NCI-H1436 treated with DMSO at 0.1 percent for 48 hours (cell line): Measurements from ENCODE around the gene EPAS1.

Experiments
- DNase-seq: peaks from one replicate; lab custom pipeline; 2025; lab: John Stamatoyannopoulos, UW

EPAS1 gene

DNA sequence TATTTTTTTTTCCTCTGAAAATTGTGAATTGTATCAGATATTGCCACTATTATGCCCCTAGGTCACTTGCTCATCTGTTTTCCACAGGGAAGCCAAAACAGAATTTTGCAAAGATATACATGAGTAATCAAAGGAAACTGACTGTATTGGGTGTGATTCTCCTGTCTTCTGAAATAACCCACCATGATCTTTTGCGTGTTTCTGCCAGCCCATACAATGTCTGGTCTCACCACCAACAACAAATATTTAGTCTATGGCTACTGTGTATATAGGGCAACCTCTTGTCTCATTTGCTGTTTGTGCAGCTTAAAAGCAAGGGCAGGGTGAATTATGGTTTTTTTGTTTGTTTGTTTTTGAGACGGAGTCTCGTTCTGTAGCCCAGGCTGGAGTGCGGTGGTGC lies 26.5 kb downstream of the EPAS1 start:
- DNase-seq, result no peak

DNA sequence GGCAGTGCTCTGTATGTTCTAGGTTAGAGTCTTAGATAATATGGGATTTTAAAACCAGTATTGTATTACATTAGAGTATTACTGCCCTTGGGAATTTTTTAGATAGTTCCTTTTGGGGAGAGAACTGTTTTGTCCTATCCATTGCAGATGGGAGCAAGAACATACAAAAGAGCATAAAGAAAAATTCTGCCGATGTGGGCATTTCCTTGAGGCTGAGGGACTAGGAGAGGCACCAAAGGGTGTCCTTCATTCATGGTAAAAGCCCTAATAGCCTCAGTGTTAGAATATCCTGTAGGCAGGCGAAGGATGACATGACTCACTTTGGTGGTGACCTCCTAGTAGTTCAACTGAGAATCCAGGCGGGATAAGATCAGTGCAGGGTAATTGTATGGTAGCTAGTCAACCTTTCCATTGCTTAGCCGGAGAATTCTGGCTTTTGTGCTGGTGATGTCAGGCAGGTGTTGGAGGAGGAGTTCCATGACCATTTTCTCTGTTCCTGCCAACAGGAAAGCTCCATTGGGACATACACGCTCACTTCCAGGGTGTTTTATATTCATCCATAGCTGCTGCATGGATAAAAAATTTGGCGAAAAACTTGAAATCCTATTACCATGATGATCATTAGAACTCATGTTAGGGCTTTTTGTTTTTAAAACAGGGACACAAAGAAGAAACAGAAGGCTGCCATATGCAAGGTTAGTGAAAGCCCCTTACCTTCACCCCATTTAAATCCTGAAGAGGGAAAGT lies 28.1 kb downstream of the EPAS1 start:
- no peak for DNase-seq

DNA sequence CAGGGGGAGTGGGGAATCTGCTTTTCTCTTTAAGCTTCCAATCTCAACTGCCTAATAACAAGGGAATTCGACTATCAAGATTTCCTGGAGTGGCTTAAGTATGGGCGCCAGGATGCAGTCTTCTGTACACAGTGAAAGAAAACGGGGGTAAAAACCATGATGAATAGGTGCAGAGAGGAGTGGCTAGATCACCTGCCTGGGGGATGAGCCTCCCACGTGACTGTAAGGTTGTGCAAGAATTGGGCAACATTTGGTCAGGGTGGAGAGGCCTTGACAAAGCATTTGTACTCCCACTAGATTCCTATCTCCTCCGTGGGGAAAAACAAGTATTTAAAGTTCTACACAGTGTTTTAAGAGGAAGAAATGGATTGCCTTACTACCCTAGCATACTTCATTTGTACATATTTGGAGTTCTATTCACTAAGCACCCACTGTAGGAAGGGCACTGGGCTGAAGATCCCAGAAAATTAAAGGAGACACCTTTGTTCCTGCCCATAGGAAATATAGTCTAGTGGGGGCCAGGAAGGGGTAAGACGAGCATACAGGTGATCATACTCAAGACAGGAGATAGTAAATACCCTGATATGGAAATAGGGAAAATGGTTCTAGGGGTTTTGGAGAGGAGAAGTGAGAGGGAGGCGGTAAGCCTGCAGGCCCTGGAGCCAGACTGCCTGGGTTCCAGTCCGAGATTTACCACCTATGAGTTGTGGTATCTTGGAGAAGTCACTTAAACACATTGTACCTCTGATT lies 29.2 kb downstream of the EPAS1 start:
- no peak for DNase-seq

DNA sequence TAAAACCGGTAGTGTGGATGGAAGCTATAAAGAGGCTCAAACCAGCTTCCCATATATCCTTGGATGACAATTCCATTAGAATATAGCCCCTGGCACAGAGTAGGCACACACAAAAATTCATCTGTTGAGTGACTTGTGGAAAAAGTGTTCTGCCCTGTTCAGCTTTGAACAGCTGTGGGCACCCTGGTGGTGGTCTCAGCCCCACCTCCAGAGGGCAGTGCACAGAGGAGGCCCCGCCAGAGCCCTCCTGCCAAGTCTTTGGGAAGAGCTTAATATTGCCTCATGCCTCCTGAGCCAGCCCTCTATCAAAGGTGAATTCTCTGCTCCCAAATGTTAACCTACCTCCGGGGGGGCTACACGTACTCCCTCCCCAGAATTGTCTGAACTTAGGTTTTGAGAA lies 30.4 kb downstream of the EPAS1 start:
- no peak for DNase-seq

DNA sequence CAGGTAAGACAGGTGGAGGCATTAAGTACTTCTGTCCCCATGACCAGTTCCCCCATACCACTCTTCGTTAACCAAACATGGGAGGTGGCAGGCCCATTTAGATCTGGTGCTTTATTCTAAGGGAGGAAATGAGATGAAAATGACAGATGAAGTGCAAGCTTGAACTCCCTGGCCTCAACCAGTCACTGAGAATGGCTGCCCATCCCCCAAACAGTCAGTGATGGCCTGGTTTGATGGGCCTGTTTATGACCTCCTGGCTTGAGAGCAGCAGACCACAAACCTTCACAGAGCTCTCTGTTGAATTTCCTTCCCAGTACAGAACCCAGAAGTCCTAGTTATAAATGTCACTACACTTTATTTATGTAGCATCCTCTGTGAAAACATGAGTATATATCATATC lies 31.1 kb downstream of the EPAS1 start:
- no peak for DNase-seq

DNA sequence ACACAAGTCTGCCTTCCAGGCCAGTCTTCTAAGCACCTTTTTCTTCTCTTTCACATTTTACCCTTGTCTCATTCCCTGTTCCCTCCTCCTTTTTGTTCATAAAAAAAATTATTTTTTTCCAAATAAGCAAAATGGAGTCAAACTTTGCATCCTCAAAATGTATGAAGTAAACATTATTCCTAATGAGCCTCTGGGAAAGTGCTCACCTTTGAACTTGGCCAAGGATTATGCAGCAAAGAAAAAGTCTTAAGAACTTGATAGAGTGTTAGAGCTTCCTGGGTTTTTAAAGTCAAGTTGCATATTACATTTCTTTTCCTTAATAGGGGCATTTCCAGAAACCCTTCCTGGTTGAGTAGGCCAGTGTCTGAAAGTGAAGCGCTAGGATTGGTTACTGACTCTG lies 31.6 kb downstream of the EPAS1 start:
- DNase-seq, result no peak

DNA sequence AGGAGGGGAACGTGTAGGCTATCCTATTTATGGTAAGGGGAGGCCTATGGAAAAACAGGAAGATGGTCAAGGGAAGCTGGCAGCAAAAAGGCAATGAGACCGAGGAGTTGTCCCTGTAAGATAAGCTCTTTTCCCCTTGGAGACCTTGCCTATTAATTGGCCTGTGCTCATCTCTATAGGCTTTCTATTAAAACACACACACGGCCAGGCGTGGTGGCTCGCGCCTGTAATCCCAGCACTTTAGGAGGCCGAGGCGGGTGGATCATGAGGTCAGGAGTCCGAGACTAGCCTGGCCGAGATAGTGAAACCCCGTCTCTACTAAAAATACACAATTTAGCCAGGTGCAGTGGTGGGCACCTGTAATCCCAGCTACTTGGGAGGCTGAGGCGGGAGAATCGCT lies 32.1 kb downstream of the EPAS1 start:
- DNase-seq, result no peak

DNA sequence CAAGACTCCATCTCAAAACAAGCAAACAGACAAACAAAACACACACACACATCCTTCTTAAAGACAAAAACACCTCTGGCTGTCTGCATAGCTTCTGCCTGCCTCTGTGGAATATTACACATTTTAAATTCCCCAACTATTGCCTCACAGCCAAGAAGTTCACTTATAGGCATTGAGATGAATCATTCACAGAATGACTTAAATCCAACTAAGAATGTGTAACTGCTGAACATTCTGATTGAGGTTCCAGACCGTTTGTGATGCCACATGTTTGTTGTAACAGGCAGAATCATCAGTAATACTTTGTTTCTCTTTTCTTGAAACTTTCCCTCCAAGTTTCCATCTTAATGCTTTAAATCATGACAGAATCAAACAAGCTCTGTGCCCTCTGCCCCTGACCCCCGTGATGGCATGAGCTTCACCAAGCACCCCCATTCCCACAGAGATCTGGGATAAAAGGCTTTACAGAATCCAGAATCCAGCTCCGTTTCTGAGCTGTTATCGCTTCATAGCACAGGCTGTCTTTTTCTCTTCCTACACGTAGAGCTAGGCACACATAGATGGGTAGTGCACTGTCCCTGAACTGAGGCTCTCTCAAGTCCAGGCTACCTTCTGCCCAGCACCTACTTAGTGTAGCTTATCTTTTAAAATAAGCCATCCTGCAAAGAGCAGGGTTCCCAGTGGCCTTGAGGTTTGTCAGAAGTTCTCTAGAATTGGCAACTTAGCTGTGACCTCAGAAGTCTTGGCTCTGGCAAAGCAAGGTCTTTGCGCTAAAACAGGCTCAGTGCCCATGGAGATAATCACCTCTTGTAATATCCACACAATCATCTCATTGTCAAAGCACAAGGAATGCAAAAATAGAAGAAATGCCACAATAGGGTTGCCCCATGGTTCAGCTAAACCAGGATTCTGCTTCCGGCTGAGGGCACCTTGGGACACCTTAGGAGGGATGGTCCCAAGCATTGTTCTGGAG lies 32.9 kb downstream of the EPAS1 start:
- no peak for DNase-seq

DNA sequence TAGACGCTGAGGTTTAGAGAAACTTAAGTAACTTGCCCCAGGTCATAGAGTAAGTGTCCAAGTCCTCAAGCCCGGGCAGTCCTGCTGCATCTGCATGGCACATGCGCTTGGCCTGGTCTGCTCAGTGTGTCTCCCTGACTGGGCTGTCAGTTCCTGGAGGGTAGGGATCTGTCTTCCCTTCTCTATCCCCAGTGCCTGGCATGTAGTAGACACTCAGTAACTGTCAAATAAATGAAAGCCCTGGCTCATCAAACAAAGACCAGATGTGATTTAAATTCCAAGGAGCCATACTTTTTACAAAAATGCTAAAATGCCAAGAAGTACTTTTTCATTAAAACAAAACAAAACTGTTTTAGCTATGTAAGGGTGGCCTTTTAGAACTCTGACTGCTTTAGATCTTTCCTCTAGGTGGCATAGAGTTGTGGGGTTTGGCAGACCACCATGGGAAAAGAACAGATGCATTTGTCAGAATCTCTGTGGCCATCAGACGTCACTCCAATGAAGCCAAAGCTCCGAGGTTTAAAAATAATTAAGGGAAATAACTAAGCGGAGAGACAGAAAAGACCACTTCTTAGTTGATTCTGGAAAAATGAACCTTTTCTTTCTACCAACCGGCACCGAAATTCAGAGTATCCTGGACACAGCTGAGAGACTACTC lies 34.0 kb downstream of the EPAS1 start:
- no peak for DNase-seq

DNA sequence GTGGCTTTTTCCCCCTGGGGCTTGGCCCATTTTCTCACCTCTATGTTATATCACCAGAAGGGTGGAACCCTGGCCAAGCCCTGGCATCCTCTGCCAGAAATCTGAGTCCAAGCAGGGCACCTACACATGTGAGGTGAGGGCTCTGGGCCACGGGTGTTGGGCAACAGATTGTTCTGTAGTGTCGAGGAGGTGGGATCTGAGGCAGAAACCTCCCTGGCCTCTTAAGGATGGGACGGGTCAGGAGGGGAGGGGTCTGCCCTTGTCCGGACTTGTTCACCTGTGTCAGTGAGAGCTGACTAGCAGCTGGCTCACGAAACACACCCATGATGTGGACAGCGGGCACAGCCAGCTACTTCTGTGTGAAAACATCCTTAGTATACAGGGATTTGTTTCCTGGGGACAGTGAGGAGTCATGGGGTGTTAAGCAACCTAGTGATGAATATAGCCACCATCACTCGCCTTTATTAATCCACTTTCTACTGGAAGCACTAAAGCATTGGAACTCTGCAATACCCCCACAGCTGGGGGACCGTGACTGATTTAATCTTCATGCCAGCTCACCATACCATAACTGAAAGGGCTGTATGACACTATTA lies 35.6 kb downstream of the EPAS1 start:
- no peak for DNase-seq

DNA sequence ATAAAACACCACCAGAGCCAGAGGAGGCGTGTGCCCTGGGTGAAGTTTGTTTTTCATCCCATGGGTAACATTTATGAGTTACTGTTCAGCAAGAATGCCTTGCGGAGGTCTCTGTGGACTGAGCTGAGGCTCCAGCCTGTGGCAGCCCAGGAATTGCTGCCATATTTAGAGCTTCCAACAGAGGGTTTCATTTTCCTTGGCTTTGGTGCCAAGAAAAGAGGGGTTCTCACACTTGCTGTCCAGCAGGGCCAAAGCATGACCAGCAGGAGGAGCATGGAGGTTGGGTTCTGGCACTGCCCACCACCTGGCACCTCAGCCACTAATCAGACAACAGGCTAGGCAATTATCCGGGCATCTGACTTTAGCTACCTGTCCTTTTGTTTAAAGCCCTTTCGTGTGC lies 36.7 kb downstream of the EPAS1 start:
- DNase-seq, result no peak

DNA sequence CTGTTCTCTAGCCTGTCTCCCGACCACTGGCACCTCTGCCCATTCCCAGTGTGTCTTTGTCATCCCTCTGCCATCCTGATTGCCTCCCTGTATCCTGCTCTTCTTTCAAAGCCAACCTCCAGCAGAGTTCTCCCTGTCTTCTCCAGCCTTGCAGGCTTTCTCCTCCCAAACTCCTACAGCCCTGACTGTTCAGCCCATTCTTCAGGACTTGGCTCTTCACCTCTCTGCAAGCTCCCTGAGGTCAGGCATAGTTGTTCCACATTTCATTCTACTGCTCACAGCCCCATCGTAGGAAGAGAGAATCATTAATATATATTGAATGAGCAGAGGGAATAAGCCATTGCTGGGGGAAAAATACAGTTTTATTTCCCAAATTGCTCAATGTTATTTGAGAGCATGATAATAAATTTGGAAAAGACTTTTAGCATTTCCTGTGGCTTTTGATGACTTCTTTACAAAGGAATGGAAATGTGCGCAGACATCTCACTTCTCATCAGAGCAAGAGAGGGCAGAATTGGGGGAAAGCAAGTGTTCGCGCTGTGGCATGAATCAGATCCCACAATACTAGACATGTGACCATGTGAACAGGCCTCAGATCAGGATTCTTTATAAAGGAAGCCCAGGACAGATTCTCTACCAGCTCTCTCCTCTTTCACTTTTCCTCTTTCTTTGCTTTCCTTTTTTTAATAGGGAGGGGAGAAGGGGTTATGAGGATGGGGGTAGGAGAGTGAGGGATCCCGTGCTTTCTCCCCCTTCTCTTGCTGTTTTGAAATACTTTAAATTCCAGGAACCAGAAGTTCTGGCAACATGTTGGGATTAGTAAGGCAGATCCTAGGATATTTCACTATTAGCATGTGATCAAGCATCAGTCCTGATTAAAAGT lies 37.4 kb downstream of the EPAS1 start:
- DNase-seq, result no peak

DNA sequence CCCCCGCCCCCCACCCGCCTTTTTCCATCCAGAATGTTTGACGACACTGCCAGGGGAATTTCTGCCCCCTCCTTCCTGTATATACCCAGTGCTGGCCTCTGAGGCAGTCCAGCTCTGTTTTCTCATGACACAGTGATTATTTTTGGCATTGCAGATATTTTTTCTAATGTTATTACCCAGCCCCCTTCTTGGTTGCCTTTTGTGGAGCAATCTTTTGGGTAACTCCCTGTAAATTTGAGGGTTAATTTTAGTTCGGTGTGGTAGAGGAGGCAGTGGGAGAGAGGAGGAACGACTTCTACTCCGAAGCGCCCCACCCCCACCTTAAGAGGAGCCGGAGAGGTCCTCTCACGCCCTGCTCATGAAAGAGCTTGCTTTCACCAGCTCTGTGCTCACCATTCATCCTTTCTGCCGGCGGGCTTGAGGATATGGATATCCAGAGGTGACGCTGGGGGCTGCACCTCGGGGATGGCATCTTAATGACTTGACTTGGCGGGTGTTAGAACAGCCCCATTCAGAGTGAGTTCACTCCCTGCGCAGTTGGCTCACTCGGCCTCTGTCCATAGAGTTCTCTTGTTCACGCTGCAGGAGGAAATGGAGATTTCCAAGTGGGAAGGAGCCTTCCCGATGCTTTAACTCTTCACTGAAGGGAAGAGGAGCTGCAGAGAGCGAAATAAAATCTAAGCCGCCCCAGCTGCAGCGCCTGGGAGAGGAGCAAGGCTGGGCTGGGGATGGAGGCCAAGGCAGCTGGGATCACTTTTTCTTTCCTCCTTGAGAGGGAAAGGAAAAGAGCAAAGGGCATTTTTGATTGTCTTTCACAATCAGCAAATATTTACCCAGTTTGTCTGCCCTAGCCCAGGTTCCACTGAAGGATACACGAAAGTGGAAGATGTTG lies 38.4 kb downstream of the EPAS1 start:
- DNase-seq, result no peak

DNA sequence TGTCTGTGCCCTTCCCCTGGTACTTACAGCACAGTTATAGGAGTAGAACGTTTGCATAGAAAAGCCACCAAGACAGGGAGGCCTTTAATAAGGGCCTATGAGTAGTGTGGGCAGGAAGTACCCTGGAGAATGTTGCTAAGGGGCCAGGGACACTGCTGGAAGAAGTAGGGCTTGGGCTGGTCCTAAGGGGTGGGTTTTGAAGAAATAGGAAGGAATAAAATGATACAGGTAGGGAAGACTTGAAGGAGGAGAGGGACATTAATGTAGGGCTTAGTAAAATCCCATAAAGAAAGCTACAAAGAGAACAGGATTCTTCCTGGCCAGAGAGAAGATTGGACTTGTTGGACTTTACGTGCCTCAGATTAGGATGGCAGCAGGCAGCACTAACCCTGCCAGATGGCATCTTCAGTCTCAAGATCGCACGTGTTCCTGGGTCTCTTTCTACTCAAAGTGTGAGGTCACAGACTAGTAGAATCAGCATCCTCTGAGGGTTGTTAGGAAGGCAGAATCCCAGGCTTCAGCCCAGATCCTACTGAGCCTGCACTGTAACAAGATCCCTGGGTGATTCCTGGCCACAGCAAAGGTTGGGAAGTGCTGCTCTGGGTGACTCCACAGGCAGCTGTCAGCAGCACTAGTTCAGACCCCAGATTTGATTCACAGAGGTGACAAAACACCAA lies 39.2 kb downstream of the EPAS1 start:
- DNase-seq, result no peak

DNA sequence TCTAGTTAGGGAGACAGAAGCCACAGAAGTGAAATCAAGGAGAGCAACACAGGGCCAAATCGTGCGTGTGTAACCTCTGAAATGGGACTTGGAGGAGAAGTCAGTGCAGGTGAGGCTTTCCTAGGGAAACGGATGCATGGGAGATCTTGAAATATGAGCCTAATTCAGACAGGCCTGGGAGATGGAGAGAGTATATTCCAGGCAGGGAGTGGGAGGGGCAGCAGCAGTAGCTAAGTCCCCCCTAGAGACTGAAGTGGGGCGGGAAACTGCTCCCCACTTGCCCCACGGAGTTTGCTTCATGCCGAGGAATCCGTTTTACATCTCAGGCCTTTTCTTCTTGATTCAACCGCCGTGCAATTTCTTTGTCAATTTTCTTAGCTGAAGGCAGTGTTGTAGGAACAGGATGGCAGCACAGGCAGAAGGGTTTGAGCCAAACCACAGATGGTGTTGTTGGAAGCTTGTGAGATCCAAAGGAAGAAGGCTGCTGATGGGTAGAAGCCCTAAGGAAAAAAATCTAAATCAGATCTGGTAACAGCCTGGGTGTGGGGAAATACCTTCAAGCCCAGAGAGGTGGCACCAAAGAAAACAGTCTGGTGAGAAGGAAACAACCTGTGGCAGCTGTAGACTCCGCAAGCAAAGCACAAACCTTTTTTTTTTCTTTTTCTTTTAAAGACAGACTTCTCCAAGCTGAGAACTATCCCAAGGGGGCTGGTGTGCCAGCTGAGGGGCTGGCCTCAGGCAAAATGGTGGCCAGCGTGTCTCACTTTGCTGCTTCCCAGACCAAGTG lies 40.2 kb downstream of the EPAS1 start:
- no peak for DNase-seq

DNA sequence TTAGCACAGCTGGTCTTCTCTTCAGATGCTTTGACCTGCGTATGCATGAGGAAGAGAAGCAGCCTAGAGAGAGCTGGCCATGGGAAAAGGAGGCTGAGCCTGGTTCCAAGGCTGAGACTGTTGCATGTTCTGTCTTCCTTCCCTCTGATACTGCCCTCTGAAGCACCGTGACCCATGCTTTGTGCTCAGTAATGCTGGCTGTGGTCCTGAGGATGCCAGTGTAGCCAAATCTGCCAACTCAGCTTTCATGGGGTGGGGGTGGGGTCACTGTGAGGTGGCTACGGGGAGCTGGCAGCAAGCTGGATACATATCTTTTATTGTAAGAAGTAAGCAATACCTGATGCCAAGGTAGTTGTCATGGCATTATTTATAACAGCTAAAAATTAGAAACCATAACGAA lies 41.5 kb downstream of the EPAS1 start:
- DNase-seq, result no peak

DNA sequence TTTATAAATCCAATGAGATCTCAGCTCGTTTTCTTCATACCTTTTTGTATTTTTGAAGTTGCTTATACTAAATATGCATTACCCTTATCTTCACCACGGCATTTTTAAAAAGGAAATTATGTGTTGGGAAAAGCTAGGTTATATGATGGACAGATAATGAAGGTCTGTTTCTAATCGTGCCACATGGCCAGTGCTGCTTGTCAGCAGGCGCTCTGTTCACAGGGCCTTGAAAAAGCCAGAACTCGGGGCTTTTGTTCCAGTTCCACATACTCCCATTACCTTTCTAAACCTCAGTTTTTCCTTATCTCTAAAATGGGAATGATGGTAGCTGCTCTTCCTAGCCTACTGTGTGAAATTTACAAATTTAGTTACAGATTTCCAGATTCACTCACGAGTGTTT lies 42.0 kb downstream of the EPAS1 start:
- no peak for DNase-seq
